Naive thymus-derived CD4-positive, alpha-beta T cell (primary cell): Measurements from ENCODE around the gene LPAR5. TPM values are rescaled to one million over a fixed set of nuclear protein-coding genes. Genes with fewer than 3 reads are reported as not detected.
A peak's percentile ranks its signal among the peaks of the same experiment; 100 is the strongest.

Source experiments
- ATAC-seq: fragments of 150-1000 bp; cut with Tn5 transposase; 2 replicates; pipeline ENCODE4 v1.10.0; 2021; ENCODE audit warnings: mild to moderate bottlenecking, moderate library complexity
- CTCF ChIA-PET: fragments of 350-600 bp; sonication (Branson Sonifier 250); formaldehyde crosslinking; loops from one replicate; lab custom pipeline; 2021; ENCODE audit warnings: antibody characterized with exemption; lab: Charles Lee
- POLR2A ChIA-PET: fragments of 350-600 bp; sonication (Branson Sonifier 250); formaldehyde crosslinking; loops from one replicate; lab custom pipeline; 2021; ENCODE audit warnings: antibody characterized with exemption, inconsistent platforms; lab: Charles Lee
- DNase-seq, 9 donors: peaks; one replicate each; pipeline versions ENCODE4 v3.0.0 to v3.0.0-alpha.2; 2020 to 2022; ENCODE audit warnings: mixed read lengths in 1 of 9
- H3K27ac ChIP-seq: one replicate; pipeline ENCODE4 v1.7.0; 2013; ENCODE audit warnings: mild to moderate bottlenecking, low read depth, low read length, moderate library complexity
- H3K27me3 ChIP-seq, 2 donors: one replicate each; pipeline ENCODE4 v1.7.0; 2013; ENCODE audit warnings: low read length in 2 of 2, mild to moderate bottlenecking in 2 of 2, moderate library complexity in 2 of 2; ENCODE audit not compliant: control insufficient read depth in 2 of 2, insufficient read depth in 2 of 2
- H3K36me3 ChIP-seq, 3 experiments: 1 replicate in 2 of 3; 2 replicates in 1 of 3; pipeline ENCODE4 v1.7.0; 2013; ENCODE audit warnings: low read length in 3 of 3, mild to moderate bottlenecking in 3 of 3, moderate library complexity in 1 of 3; ENCODE audit not compliant: insufficient read depth in 3 of 3, control insufficient read depth in 2 of 3
- H3K4me1 ChIP-seq, 2 donors: one replicate each; pipeline ENCODE4 v1.7.0; 2013; ENCODE audit warnings: low read length in 2 of 2, mild to moderate bottlenecking in 2 of 2, moderate library complexity in 1 of 2; ENCODE audit not compliant: control insufficient read depth in 2 of 2, insufficient read depth in 2 of 2
- H3K4me3 ChIP-seq: 2 replicates; pipeline ENCODE4 v1.7.0; 2013; ENCODE audit warnings: mild to moderate bottlenecking, low read length
- H3K9me3 ChIP-seq, 3 experiments: 1 replicate in 2 of 3; 2 replicates in 1 of 3; pipeline ENCODE4 v1.7.0; 2013; ENCODE audit warnings: low read length in 3 of 3; ENCODE audit not compliant: control insufficient read depth in 2 of 3
- H3K27ac Mint-ChIP-seq, 9 donors: one replicate each; pipeline ENCODE4 v1.8.0; 2020 to 2022; ENCODE audit warnings: mixed read lengths in 9 of 9, mild to moderate bottlenecking in 8 of 9, moderate library complexity in 5 of 9, inconsistent platforms in 2 of 9
- H3K27me3 Mint-ChIP-seq, 5 donors: one replicate each; pipeline ENCODE4 v1.8.0; 2021 to 2022; ENCODE audit warnings: mixed read lengths in 5 of 5, mild to moderate bottlenecking in 1 of 5
- H3K36me3 Mint-ChIP-seq, 5 donors: one replicate each; pipeline ENCODE4 v1.8.0; 2020 to 2022; ENCODE audit warnings: mixed read lengths in 5 of 5, mild to moderate bottlenecking in 3 of 5, inconsistent platforms in 1 of 5
- H3K4me1 Mint-ChIP-seq, 7 donors: one replicate each; pipeline ENCODE4 v1.8.0; 2020 to 2022; ENCODE audit warnings: mixed read lengths in 7 of 7, mild to moderate bottlenecking in 3 of 7, inconsistent platforms in 1 of 7
- H3K4me3 Mint-ChIP-seq, 10 donors: one replicate each; pipeline ENCODE4 v1.8.0; 2020 to 2022; ENCODE audit warnings: mild to moderate bottlenecking in 10 of 10, mixed read lengths in 10 of 10, moderate library complexity in 6 of 10, inconsistent platforms in 2 of 10
- H3K9me3 Mint-ChIP-seq, 11 donors: one replicate each; pipeline ENCODE4 v1.8.0; 2020 to 2022; ENCODE audit warnings: mixed read lengths in 11 of 11, mild to moderate bottlenecking in 4 of 11, inconsistent platforms in 1 of 11, moderate library complexity in 1 of 11
- intact Hi-C, 2 donors: fragments of 100-400 bp; cut with micrococcal nuclease; formaldehyde crosslinking; loops; one replicate each; pipeline ENCODE4 v1.15.1; 2023
- polyA plus RNA-seq, 2 donors: library from polyadenylated mRNA; unstranded; fragments of 300-500 nt; fragmentation: Illumina TruSeq; gene quantifications; one replicate each; pipeline ENCODE4 v1.2.3, GENCODE V29; 2021
- total RNA-seq, 6 experiments: library from RNA in 5 of 6; stranded (reverse) in 5 of 6; gene quantifications; 1 replicate in 5 of 6; 2 replicates in 1 of 6; pipeline ENCODE4 v1.2.3 and lab custom pipeline; 2021 to 2026

LPAR5 gene
- total and polyA plus RNA-seq, 7 experiments from 2014 or later: 3.3 to 8.3 (median 6.6) TPM

GRCh38 chr12:6626654-6627283, 9.0 kb downstream of the LPAR5 start:
- no peaks in the 10 kb centered on the region for H3K36me3 ChIP-seq
- no peaks in the 10 kb centered on the region for H3K9me3 ChIP-seq
- no peaks in the 10 kb centered on the region for H3K27me3 Mint-ChIP-seq
- no peaks in the 10 kb centered on the region for H3K27me3 ChIP-seq
- POLR2A ChIA-PET: interaction anchor here (0.6 to 1.8 kb wide), 8 partner anchors 27 to 203 kb away, joined by 3 to 7 read pairs (median 4); partner anchors contain the start of genes CD4, COPS7A, NOP2 and ZNF384
- H3K9me3 Mint-ChIP-seq: no peaks in the 10 kb centered on the region
- intact Hi-C loops: loop anchor here (1.0 kb wide), 4 partner anchors 9 to 98 kb away; partner anchors contain the start of genes COPS7A (in 1 of the 2), ING4 (in 1 of the 2) and LPAR5 (in 1 of the 2)
- peak overlapping the region in 9 of 10 donors; percentile 81 to 98 (median 89) for H3K4me3 Mint-ChIP-seq
- H3K4me1 ChIP-seq: peaks cover 20 to 22% of the 10 kb centered on the region in 2 donors
- peak overlapping the region in 8 of 9 donors; percentile 27 to 93 (median 84) for H3K27ac Mint-ChIP-seq
- ATAC-seq (peak; percentile 35), DNase-seq (no peak)
- H3K4me3 ChIP-seq: peak overlapping the region; percentile 66
- H3K36me3 Mint-ChIP-seq: no peaks in the 10 kb centered on the region
- CTCF ChIA-PET: interaction anchor here (0.7 kb wide), 1 partner anchor 40 kb away, joined by 3 read pairs; no protein-coding TSS in a partner anchor
- peak overlapping the region; percentile 71 for H3K27ac ChIP-seq
- H3K4me1 Mint-ChIP-seq: peaks cover 23 to 49% (median 36%) of the 10 kb centered on the region in 7 donors

GRCh38 chr12:6620885-6621274, 14.9 kb downstream of the LPAR5 start:
- Mint-ChIP-seq H3K4me1 (peaks cover 0 to 42% (median 26%) of the 10 kb centered on the region in 7 donors), H3K9me3 (peaks cover 0 to 4% (median 0%) of the 10 kb centered on the region in 11 donors), H3K4me3 (peak overlapping the region in 9 of 10 donors; percentile 17 to 83 (median 60)), H3K36me3 (peaks cover 0 to 10% (median 2%) of the 10 kb centered on the region in 5 donors), H3K27ac (peak overlapping the region; percentile 17 to 92 (median 74)), H3K27me3 (no peaks in the 10 kb centered on the region)
- no peaks in the 10 kb centered on the region for H3K27me3 ChIP-seq
- no peak overlapping the region for H3K4me3 ChIP-seq
- no peak for ATAC-seq
- no peak for DNase-seq
- peaks cover 0 to 5% of the 10 kb centered on the region in 2 donors for H3K4me1 ChIP-seq
- ChIA-PET POLR2A (interaction anchor here (0.5 to 8.0 kb wide), 10 partner anchors 12 to 271 kb away, joined by 3 to 46 read pairs (median 4); partner anchors contain the start of genes ACRBP, LPAR5 and ZNF384), CTCF (interaction anchor here (0.5 to 3.1 kb wide), 11 partner anchors 9 to 273 kb away, joined by 3 to 18 read pairs (median 4); partner anchors contain the start of genes ACRBP, LPAR5, MLF2 and ZNF384)
- peaks cover 0 to 11% (median 7%) of the 10 kb centered on the region in 3 experiments for H3K36me3 ChIP-seq
- H3K27ac ChIP-seq: peak overlapping the region; percentile 46
- intact Hi-C loops: loop anchor here in 1 of 2 donors (2.0 kb wide), 1 partner anchor 14 kb away; the partner anchor contains the start of gene CHD4
- no peaks in the 10 kb centered on the region for H3K9me3 ChIP-seq

- POLR2A ChIA-PET: interaction anchor here (0.6 to 8.0 kb wide), 10 partner anchors 12 to 520 kb away, joined by 3 to 46 read pairs (median 4); partner anchors contain the start of genes ACRBP, LPAR5 and ZNF384
- intact Hi-C loops: loop anchor here in 1 of 2 donors (2.0 kb wide), 1 partner anchor 14 kb away; the partner anchor contains the start of gene CHD4
Observed at GRCh38 chr12:6620137-6620884, 15.4 kb downstream of the LPAR5 start.

GRCh38 chr12:6618483-6619225, 17.1 kb downstream of the LPAR5 start:
- Histone ChIP-seq H3K27ac (no peak overlapping the region), H3K4me1 (peaks cover 0 to 5% of the 10 kb centered on the region in 2 donors), H3K36me3 (peaks cover 0 to 11% (median 7%) of the 10 kb centered on the region in 3 experiments), H3K27me3 (no peaks in the 10 kb centered on the region), H3K4me3 (no peak overlapping the region), H3K9me3 (no peaks in the 10 kb centered on the region)
- ChIA-PET CTCF (interaction anchor here (0.5 to 2.9 kb wide), 9 partner anchors 13 to 206 kb away, joined by 3 to 18 read pairs (median 3); partner anchors contain the start of genes ACRBP and MLF2), POLR2A (interaction anchor here (0.6 to 8.0 kb wide), 9 partner anchors 10 to 135 kb away, joined by 3 to 46 read pairs (median 3); partner anchors contain the start of gene LPAR5)
- Mint-ChIP-seq H3K27me3 (no peaks in the 10 kb centered on the region), H3K36me3 (peaks cover 0 to 10% (median 2%) of the 10 kb centered on the region in 5 donors), H3K27ac (peak overlapping the region in 7 of 9 donors; percentile 20 to 88 (median 71)), H3K9me3 (peaks cover 0 to 4% (median 0%) of the 10 kb centered on the region in 11 donors), H3K4me3 (peak overlapping the region in 4 of 10 donors; percentile 26 to 51 (median 32)), H3K4me1 (peaks cover 6 to 48% (median 35%) of the 10 kb centered on the region in 7 donors)
- DNase-seq: no peak
- intact Hi-C loops: no loop called here
- ATAC-seq: no peak

More at GRCh38 chr12:6620137-6620884, 15.4 kb downstream of the LPAR5 start:
- no peak overlapping the region for H3K4me3 ChIP-seq
- no peaks in the 10 kb centered on the region for H3K9me3 ChIP-seq
- Mint-ChIP-seq H3K4me3 (peak overlapping the region in 8 of 10 donors; percentile 40 to 83 (median 68)), H3K27me3 (no peaks in the 10 kb centered on the region), H3K9me3 (peaks cover 0 to 4% (median 0%) of the 10 kb centered on the region in 11 donors), H3K27ac (peak overlapping the region in 6 of 9 donors; percentile 45 to 88 (median 84)), H3K36me3 (peaks cover 0 to 10% (median 2%) of the 10 kb centered on the region in 5 donors), H3K4me1 (peaks cover 0 to 42% (median 26%) of the 10 kb centered on the region in 7 donors)
- peaks cover 0 to 11% (median 7%) of the 10 kb centered on the region in 3 experiments for H3K36me3 ChIP-seq
- ATAC-seq: peak; percentile 88
- H3K4me1 ChIP-seq: peaks cover 0 to 5% of the 10 kb centered on the region in 2 donors
- CTCF ChIA-PET: interaction anchor here (0.5 to 3.1 kb wide), 11 partner anchors 10 to 272 kb away, joined by 3 to 18 read pairs (median 4); partner anchors contain the start of genes ACRBP and ZNF384
- H3K27ac ChIP-seq: peak overlapping the region; percentile 46
- peak in 7 of 9 donors; percentile 49 to 63 (median 60) for DNase-seq
- no peaks in the 10 kb centered on the region for H3K27me3 ChIP-seq

- Mint-ChIP-seq H3K4me1 (peaks cover 25 to 64% (median 51%) of the 10 kb centered on the region in 7 donors), H3K27me3 (no peaks in the 10 kb centered on the region), H3K4me3 (peak overlapping the region in 1 of 10 donors; percentile 22), H3K27ac (peak overlapping the region in 8 of 9 donors; percentile 58 to 91 (median 76)), H3K36me3 (peaks cover 0 to 9% (median 1%) of the 10 kb centered on the region in 5 donors), H3K9me3 (peaks cover 0 to 4% (median 0%) of the 10 kb centered on the region in 11 donors)
- DNase-seq (no peak), ATAC-seq (no peak)
- Histone ChIP-seq H3K4me1 (peaks cover 20 to 29% of the 10 kb centered on the region in 2 donors), H3K9me3 (no peaks in the 10 kb centered on the region), H3K27ac (no peak overlapping the region), H3K27me3 (no peaks in the 10 kb centered on the region), H3K4me3 (no peak overlapping the region), H3K36me3 (peaks cover 0 to 11% (median 7%) of the 10 kb centered on the region in 3 experiments)
- ChIA-PET POLR2A (interaction anchor here (1.0 to 1.2 kb wide), 4 partner anchors 70 to 236 kb away, joined by 3 to 4 read pairs (median 3); partner anchors contain the start of genes CDCA3, COPS7A and ZNF384), CTCF (interaction anchor here (0.7 to 1.0 kb wide), 4 partner anchors 27 to 129 kb away, joined by 3 read pairs; partner anchors contain the start of genes COPS7A and ZNF384)
- intact Hi-C loops: loop anchor here in 1 of 2 donors (2.0 kb wide), 3 partner anchors 17 to 73 kb away; partner anchors contain the start of genes ING4 and ZNF384
Observed at GRCh38 chr12:6615802-6616201, 20.0 kb downstream of the LPAR5 start.
